ENCODE data around the gene BPIFA1.

Gene BPIFA1

GRCh38 chr20:33280000-33280680, 44.3 kb downstream of the BPIFA1 start:
- DNase-seq, result no peak

- DNase-seq, result no peak
Measured at GRCh38 chr20:33280775-33281174, 45.0 kb downstream of the BPIFA1 start.

- no peak for DNase-seq
Measured at GRCh38 chr20:33281550-33282146, 45.9 kb downstream of the BPIFA1 start.

GRCh38 chr20:33282196-33282934, 46.6 kb downstream of the BPIFA1 start:
- DNase-seq, result no peak

GRCh38 chr20:33282991-33283555, 47.3 kb downstream of the BPIFA1 start, which contains the start of gene BPIFB1:
TSS of gene BPIFB1 (plus strand) at chr20:33283214. CDS start at chr20:33286074, 2,860 bp downstream.
- no peak for DNase-seq

- no peak for DNase-seq
Measured at GRCh38 chr20:33284284-33284683, 48.5 kb downstream of the BPIFA1 start.

- no peak for DNase-seq
Measured at GRCh38 chr20:33284937-33285336, 49.1 kb downstream of the BPIFA1 start.

- no peak for DNase-seq
Measured at GRCh38 chr20:33285861-33286495, 50.2 kb downstream of the BPIFA1 start.

GRCh38 chr20:33287884-33288283, 52.1 kb downstream of the BPIFA1 start:
- no peak for DNase-seq

- DNase-seq, result no peak
Measured at GRCh38 chr20:33290852-33291251, 55.1 kb downstream of the BPIFA1 start.

GRCh38 chr20:33291416-33291815, 55.6 kb downstream of the BPIFA1 start:
- DNase-seq, result no peak

GRCh38 chr20:33291830-33292355, 56.1 kb downstream of the BPIFA1 start:
- DNase-seq, result peak; percentile 77 to 79

All from stimulated activated CD4-positive, alpha-beta T cell treated with anti-CD3 and anti-CD28 coated beads, Interleukin-2, amount 100 ng/mL, for 24 hours (primary cell).